IPS-NIHi7 (cell line): ENCODE measurements around the gene HFE.
"Not testable (repeated sequence)": the region's sequence is repeated elsewhere in the genome, so short reads cannot be mapped to it uniquely, and the experiment has no call there.

Experiments
- DNase-seq: peaks from one replicate; pipeline ENCODE4 v3.0.0; 2012; ENCODE audit warnings: mixed read lengths; ENCODE audit errors: extremely low spot score

The HFE gene, protein sequence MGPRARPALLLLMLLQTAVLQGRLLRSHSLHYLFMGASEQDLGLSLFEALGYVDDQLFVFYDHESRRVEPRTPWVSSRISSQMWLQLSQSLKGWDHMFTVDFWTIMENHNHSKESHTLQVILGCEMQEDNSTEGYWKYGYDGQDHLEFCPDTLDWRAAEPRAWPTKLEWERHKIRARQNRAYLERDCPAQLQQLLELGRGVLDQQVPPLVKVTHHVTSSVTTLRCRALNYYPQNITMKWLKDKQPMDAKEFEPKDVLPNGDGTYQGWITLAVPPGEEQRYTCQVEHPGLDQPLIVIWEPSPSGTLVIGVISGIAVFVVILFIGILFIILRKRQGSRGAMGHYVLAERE

GRCh38 chr6:26087284-26088115, at the start of gene HFE:
Gene HFE (plus strand): TSS chr6:26087429. CDS start chr6:26087441, 12 bp downstream.
- peak; percentile 55 for DNase-seq

DNA sequence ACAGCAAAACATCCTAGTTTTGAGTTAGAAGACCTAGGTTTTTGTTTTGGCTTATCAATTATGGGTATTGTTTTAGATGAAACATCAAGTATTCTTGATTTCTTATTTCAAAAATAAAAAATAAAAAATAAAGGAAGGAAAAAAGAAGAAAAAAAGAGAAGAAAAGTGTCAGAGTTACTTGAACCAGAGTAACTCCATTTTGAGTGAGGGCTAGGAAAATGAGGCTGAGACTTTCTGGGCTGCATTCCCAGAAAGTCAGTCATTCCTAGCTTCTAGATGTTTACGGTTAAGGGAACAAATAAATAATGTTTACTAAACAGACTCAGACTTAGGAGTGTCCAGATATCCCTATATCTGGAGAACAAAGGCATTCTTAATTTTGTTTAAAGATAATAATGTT, 45.3 kb upstream of the HFE start:
- no peak for DNase-seq

DNA sequence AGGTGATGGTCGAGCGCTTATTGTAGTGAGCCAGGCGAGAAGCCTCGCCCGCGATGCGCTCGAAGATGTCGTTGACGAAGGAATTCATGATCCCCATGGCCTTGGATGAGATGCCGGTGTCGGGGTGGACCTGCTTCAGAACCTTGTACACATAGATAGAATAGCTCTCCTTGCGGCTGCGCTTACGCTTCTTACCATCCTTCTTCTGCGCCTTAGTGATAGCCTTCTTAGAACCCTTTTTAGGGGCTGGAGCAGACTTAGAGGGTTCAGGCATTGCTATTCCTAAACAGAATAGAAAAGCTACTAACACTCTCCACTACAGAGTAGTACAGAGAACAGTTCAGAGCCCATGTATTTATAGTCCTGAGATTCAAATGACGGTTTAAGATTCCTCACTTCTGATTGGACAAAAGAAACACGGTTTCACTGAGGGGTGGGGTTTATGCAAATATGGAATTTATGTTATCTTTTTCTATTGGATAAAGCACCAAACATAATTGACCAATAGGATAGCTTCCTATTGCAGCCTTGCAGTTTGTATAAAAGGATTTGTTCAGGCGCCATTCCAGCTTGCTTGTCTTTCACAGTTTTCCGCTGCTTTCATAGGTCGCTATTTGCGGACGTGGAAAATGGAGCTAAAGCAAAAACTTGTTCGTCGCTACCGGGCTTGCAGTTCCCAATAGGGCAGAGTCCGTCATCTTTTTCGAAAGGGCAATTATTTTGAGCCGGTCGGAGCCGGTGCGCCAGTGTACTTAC, 43.7 kb upstream of the HFE start:
- DNase-seq, result no peak

- DNase-seq, result no peak
These were observed 42.8 kb upstream of the HFE start for GRCh38 chr6:26044140-26045064.

GRCh38 chr6:26045065-26045927, 41.9 kb upstream of the HFE start:
- DNase-seq, result no peak

DNA sequence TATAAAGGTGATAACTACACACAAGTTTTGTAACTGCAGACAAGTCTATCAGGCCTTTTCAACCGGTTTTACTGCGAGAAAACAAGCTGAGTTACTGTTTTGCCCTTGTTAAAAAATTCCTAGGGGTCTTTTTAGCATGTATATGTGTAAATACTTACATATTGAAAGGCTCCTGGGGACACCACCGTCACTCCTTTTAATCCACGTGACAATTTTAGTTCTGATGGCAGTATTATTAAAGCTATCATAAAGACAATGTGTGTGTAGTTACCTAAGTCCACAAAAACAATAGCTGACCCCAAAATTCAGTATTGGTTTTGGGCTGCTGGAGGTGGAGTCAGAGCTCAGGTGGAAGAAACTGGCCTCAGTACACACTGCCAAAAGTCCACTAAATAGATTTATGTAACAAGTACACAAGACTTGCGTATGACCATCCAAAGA, 41.3 kb upstream of the HFE start:
- DNase-seq, result no peak

DNA sequence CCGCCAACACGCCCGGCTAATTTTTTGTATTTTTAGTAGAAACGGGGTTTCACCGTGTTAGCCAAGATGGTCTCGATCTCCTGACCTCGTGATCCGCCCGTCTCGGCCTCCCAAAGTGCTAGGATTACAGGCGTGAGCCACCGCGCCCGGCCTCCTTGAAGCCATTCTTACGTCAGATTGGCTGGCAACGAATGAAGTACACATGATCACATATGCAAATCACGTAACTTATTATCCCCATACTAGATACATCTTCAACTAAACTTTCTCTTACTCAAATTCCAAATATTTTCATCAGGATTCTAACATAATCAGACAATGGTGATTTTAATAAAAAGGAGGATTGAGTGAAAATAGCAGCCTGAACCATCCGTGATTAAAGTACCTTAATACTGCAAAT, 39.9 kb upstream of the HFE start:
- not testable (repeated sequence) for DNase-seq

GRCh38 chr6:26048590-26048989, 38.6 kb upstream of the HFE start:
- DNase-seq, result no peak

DNA sequence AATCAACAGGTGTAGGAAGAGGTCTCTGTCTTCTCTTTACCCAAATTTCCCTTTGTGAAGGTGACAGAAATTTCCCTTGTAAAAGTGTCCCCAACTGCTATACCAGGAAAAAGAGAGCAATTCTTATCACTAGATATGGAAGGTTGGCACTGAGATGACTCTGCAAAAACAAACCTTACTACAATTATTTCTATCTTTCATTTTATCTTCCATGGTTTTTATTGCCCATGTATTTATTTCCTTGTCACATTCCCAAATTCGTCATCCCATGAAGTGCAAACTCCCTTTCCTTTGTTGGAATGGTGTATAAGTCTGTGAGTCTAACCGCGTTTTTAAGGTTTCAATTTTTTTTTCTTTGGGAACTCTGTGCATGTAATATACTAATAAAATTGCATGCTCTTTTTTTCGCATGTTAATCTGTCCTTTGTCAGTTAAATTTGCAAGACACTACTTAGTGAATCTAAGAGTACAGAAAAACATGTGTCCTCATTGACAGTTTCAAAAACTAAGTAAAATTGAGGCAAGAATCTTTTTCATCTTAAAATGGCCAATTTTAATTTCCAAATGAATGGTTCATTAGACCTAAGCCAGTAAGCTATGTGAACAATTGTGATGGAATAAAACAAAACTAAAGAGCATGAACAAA, 35.4 kb upstream of the HFE start:
- DNase-seq, result no peak

- DNase-seq, result not testable (repeated sequence)
These were observed 34.4 kb upstream of the HFE start for GRCh38 chr6:26052762-26053250.

DNA sequence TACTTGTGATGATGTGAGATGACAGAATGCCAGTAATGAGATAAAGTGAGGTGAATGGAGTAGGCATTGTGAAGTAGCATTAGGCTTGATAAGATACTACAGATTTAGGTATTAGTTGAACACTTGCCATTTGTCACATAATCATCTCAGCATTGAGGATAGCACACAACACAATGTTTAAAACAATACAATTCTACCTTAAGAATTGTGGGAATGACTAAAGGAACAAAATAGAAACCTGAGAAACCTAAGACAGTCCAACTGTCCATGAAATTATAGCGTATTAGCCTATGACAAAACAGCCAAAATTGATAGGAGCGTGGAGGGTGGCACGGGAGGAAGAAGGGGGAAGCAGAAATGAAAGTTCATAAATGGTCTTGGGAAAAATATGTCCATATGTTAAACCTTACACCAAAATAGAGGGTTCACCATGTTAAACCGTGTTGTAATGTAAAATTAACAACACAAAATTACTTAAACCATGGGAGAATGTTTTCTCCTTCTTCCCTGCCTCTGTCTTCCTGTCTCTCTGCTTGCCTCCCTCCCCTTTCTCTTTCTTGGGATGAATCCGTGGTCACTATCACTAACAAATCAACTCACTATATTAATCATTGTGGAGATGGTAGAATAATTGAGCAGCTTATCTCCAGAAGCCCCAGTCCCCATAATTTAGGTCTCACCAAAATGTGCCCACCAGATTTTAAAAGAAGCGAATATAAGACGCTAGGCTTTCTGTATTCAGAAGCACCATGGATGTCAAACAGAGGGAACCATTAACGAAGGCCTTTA, 33.0 kb upstream of the HFE start:
- no peak for DNase-seq

DNA sequence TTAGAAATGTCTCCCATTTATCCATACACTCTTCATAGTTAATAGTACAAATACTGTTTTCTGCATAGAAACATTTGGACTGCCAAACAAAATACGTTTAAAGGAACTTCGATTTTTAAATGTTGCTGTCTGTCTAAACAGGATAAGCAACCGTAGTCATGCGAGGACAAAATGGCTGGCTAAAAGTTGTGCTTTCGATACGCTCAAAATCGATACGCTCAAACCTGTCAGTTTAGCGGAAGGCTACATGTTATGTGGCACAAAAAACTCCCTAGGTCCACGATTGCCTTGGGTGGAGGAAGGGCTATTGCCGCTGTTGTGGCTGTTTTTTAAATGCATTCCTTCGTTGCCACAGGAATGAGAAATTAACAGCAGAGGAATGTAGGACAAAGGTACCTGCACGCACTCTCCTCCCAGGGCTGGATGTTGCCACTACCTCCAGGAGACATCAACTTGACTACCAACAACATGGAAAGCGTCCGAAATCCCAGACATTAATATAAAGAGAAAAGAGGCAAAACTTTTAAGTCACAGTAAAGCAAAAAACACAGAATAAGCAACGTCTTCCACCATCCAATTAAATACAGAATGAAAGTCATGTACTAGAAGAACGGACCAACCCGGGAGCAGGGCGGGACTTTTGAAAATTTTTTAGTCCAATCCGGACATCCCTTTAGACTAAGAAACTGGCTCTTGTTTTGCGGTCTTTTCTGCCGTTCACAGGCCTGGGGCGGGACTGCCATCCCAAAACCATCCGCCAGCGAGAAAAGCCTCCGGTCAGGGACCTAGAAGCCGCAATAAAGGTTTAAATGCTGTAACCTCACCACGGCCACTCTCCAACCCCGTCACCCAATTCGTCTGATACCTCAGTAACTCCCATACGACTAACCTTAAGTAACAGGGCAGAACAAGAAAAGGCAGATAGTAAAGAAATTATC, 32.2 kb upstream of the HFE start:
- peak; percentile 70 for DNase-seq

DNA sequence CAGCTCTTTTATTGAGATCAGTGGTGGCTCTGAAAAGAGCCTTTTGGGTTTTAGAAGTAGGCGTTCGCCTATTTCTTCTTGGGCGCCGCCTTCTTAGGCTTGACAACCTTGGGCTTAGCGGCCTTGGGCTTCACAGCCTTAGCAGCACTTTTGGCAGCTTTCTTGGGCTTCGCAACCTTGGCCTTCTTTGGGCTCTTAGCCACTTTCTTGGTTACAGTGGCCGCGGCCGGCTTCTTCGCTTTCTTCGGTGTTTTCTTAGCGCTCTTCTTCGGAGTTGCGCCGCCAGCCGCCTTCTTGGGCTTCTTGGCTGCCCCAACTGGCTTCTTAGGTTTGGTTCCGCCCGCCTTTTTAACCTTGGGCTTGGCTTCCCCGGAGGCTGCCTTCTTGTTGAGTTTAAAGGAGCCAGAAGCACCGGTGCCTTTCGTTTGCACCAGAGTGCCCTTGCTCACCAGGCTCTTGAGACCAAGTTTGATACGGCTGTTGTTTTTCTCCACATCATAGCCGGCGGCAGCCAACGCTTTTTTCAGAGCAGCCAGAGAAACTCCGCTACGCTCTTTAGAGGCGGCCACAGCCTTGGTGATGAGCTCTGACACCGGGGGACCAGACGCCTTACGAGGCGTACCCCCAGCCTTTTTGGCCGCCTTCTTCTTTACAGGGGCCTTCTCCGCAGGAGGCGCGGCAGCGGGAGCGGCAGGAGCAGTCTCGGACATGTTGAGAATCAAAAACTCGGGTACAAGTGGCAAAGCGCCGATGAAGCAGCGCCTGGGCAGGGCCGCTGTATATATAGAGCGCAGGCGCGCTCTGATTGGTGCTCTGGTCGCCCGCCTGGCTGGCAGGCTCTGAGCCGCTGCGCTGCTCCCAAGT, 31.3 kb upstream of the HFE start:
- DNase-seq, result peak; percentile 84

- no peak for DNase-seq
These were observed 30.5 kb upstream of the HFE start for GRCh38 chr6:26056583-26057350.

DNA sequence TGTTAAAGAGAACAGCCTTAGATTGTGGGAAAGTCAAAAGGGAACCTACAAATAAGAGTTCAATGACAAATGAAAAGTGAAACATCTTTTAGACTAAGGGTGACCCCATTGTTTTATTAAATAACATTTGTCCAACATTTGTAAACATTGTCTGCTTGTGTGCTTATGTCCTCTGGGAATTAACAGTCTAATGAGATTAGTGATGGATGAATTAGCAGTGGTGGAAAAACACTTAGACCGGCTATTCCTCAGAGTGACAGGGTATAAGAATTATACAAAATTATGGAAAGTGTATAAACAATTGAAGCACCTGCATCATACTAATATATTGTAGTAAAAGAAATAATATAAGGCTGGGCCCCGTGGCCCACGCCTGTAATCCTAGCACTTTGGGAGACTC, 29.3 kb upstream of the HFE start:
- no peak for DNase-seq
